H9 (cell line): Measurements from ENCODE around the gene MAGEA4. TPM values are rescaled to one million over a fixed set of nuclear protein-coding genes. Genes with fewer than 3 reads are reported as not detected.

Experiments used
- DNase-seq: peaks from one replicate; pipeline ENCODE4 v3.0.0-alpha.2; 2017
- H2AFZ ChIP-seq: one replicate; pipeline ENCODE4 v1.6.1; 2013; ENCODE audit warnings: mild to moderate bottlenecking, low read length, control low read depth, moderate library complexity
- H2AK5ac ChIP-seq: 2 replicates; pipeline ENCODE4 v1.6.1; 2013; ENCODE audit warnings: low read length, control low read depth, mixed read lengths; ENCODE audit not compliant: insufficient read length
- H2BK120ac ChIP-seq: one replicate; pipeline ENCODE4 v1.6.1; 2013; ENCODE audit warnings: low read depth, mild to moderate bottlenecking, low read length, control low read depth, inconsistent platforms; ENCODE audit not compliant: poor library complexity, severe bottlenecking
- H2BK12ac ChIP-seq: 2 replicates; pipeline ENCODE4 v1.6.1; 2013; ENCODE audit warnings: low read length, control low read depth, mixed read lengths, low read depth; ENCODE audit not compliant: insufficient read length
- H2BK15ac ChIP-seq: 2 replicates; pipeline ENCODE4 v1.6.1; 2013; ENCODE audit warnings: low read depth, low read length, control low read depth
- H2BK20ac ChIP-seq: one replicate; pipeline ENCODE4 v1.6.1; 2013; ENCODE audit warnings: low read depth, mild to moderate bottlenecking, low read length, control low read depth, inconsistent platforms; ENCODE audit not compliant: poor library complexity, severe bottlenecking
- H2BK5ac ChIP-seq: 2 replicates; pipeline ENCODE4 v1.6.1; 2013; ENCODE audit warnings: low read length, control low read depth, mixed read lengths; ENCODE audit not compliant: insufficient read length
- H3K14ac ChIP-seq: 2 replicates; pipeline ENCODE4 v1.6.1; 2013; ENCODE audit warnings: low read length, control low read depth; ENCODE audit not compliant: insufficient read depth
- H3K18ac ChIP-seq: 2 replicates; pipeline ENCODE4 v1.6.1; 2013; ENCODE audit warnings: low read depth, mild to moderate bottlenecking, mixed read lengths, low read length, control low read depth; ENCODE audit not compliant: insufficient read length
- H3K23ac ChIP-seq: 2 replicates; pipeline ENCODE4 v1.6.1; 2013; ENCODE audit warnings: low read length, control low read depth, mixed read lengths, low read depth; ENCODE audit not compliant: insufficient read length
- H3K23me2 ChIP-seq: 2 replicates; pipeline ENCODE4 v1.6.1; 2013; ENCODE audit warnings: low read depth, mild to moderate bottlenecking, mixed read lengths, low read length, control low read depth; ENCODE audit not compliant: insufficient read length, poor library complexity, severe bottlenecking
- H3K27ac ChIP-seq: 2 replicates; pipeline ENCODE4 v1.5.1; 2013; ENCODE audit warnings: low read length, control low read depth, mixed read lengths, low read depth; ENCODE audit not compliant: insufficient read length
- H3K27me3 ChIP-seq: 2 replicates; pipeline ENCODE4 v1.6.1; 2013; ENCODE audit warnings: low read length, control low read depth, inconsistent platforms; ENCODE audit not compliant: insufficient read depth
- H3K4ac ChIP-seq: 2 replicates; pipeline ENCODE4 v1.6.1; 2013; ENCODE audit warnings: low read depth, mild to moderate bottlenecking, control low read depth, inconsistent platforms, low read length, moderate library complexity
- H3K4me1 ChIP-seq: 2 replicates; pipeline ENCODE4 v1.6.1; 2013; ENCODE audit warnings: low read length, control low read depth, inconsistent platforms; ENCODE audit not compliant: insufficient read depth
- H3K4me2 ChIP-seq: 2 replicates; pipeline ENCODE4 v1.6.1; 2013; ENCODE audit warnings: low read length, control low read depth, mixed read lengths; ENCODE audit not compliant: insufficient read length, insufficient read depth
- H3K56ac ChIP-seq: 2 replicates; pipeline ENCODE4 v1.6.1; 2013; ENCODE audit warnings: low read depth, mild to moderate bottlenecking, mixed read lengths, low read length, control low read depth; ENCODE audit not compliant: insufficient read length
- H3K79me1 ChIP-seq: 2 replicates; pipeline ENCODE4 v1.6.1; 2013; ENCODE audit warnings: low read depth, mild to moderate bottlenecking, moderate library complexity, low read length, control low read depth, inconsistent platforms; ENCODE audit not compliant: insufficient read depth, poor library complexity, severe bottlenecking
- H3K79me2 ChIP-seq: 2 replicates; pipeline ENCODE4 v1.6.1; 2013; ENCODE audit warnings: low read length, control low read depth, inconsistent platforms; ENCODE audit not compliant: insufficient read depth
- H3K9ac ChIP-seq: 2 replicates; pipeline ENCODE4 v1.6.1; 2013; ENCODE audit warnings: low read length, control low read depth, mixed read lengths; ENCODE audit not compliant: insufficient read length; ENCODE audit errors: extremely low read depth
- H3K9me3 ChIP-seq: one replicate; pipeline ENCODE4 v1.6.1; 2013; ENCODE audit warnings: low read depth, low read length, inconsistent platforms; ENCODE audit not compliant: control insufficient read depth
- H3T11ph ChIP-seq: one replicate; pipeline ENCODE4 v1.6.1; 2013; ENCODE audit warnings: mild to moderate bottlenecking, low read length, control low read depth, inconsistent platforms
- H4K20me1 ChIP-seq: one replicate; pipeline ENCODE4 v1.6.1; 2013; ENCODE audit not compliant: control insufficient read depth, insufficient read length, insufficient read depth
- H4K5ac ChIP-seq: 2 replicates; pipeline ENCODE4 v1.6.1; 2013; ENCODE audit warnings: low read depth, mild to moderate bottlenecking, mixed read lengths, low read length, control low read depth; ENCODE audit not compliant: insufficient read length
- H4K8ac ChIP-seq: replicated peaks from 2 replicates; pipeline ENCODE4 v1.6.1; 2013; ENCODE audit warnings: low read length, control low read depth, mixed read lengths, low read depth; ENCODE audit not compliant: insufficient read length
- H4K91ac ChIP-seq: 2 replicates; pipeline ENCODE4 v1.6.1; 2013; ENCODE audit warnings: low read depth, mild to moderate bottlenecking, moderate library complexity, mixed read lengths, low read length, control low read depth; ENCODE audit not compliant: insufficient read length
- H3K27ac Mint-ChIP-seq, 3 experiments: 2 replicates in 2 of 3; 3 replicates in 1 of 3; pipeline ENCODE4 v1.8.0; 2020 to 2021; ENCODE audit warnings: mixed read lengths in 3 of 3, mild to moderate bottlenecking in 1 of 3, moderate library complexity in 1 of 3
- H3K27me3 Mint-ChIP-seq: 2 replicates; pipeline ENCODE4 v1.8.0; 2021; ENCODE audit warnings: low read depth, mild to moderate bottlenecking, moderate library complexity, mixed read lengths
- H3K36me3 Mint-ChIP-seq, 3 experiments: 2 replicates in 2 of 3; 3 replicates in 1 of 3; pipeline ENCODE4 v1.8.0; 2020 to 2021; ENCODE audit warnings: low read depth in 3 of 3, mixed read lengths in 3 of 3; ENCODE audit not compliant: insufficient read depth in 1 of 3
- H3K4me1 Mint-ChIP-seq, 2 experiments: 2 replicates each; pipeline ENCODE4 v1.8.0; 2020; ENCODE audit warnings: mixed read lengths in 2 of 2
- H3K4me3 Mint-ChIP-seq, 2 experiments: 2 replicates in 1 of 2; 3 replicates in 1 of 2; pipeline ENCODE4 v1.8.0; 2020 to 2021; ENCODE audit warnings: mild to moderate bottlenecking in 2 of 2, mixed read lengths in 2 of 2, moderate library complexity in 1 of 2
- H3K9me3 Mint-ChIP-seq, 2 experiments: 2 replicates in 1 of 2; 3 replicates in 1 of 2; pipeline ENCODE4 v1.8.0; 2020; ENCODE audit warnings: mild to moderate bottlenecking in 2 of 2, mixed read lengths in 2 of 2, moderate library complexity in 1 of 2
- CTCF ChIP-seq: fragments of 200-600 bp; sonication (generic); conservative IDR thresholded peaks from 3 replicates; pipeline ENCODE4 v1.8.0; 2021; ENCODE audit warnings: antibody characterized with exemption, mild to moderate bottlenecking
- total RNA-seq: library from RNA; stranded (reverse); gene quantifications from 2 replicates; pipeline ENCODE4 v1.2.1, GENCODE V29; 2021

The MAGEA4 gene
- total RNA-seq, 1 experiment from 2014 or later: 0.68 TPM

- Histone ChIP-seq H2BK20ac (no peak overlapping the region), H3K27me3 (no peaks in the 10 kb centered on the region), H2BK120ac (no peak overlapping the region), H3K79me1 (no peaks in the 10 kb centered on the region), H3K56ac (no peak overlapping the region), H3K14ac (no peak overlapping the region), H4K91ac (no peak overlapping the region), H3K18ac (no peak overlapping the region), H2BK5ac (no peak overlapping the region), H4K5ac (no peak overlapping the region), H4K8ac (no peak overlapping the region), H3K4ac (no peak overlapping the region), H3K4me1 (no peaks in the 10 kb centered on the region), H4K20me1 (no peaks in the 10 kb centered on the region), H3K23ac (no peak overlapping the region), H3K27ac (no peak overlapping the region), H2AFZ (no peak overlapping the region), H3T11ph (no peak overlapping the region), H3K23me2 (no peaks in the 10 kb centered on the region), H3K4me2 (no peak overlapping the region), H3K9ac (no peak overlapping the region), H2AK5ac (no peak overlapping the region), H2BK15ac (no peak overlapping the region), H3K9me3 (peaks cover 16% of the 10 kb centered on the region), H3K79me2 (no peaks in the 10 kb centered on the region), H2BK12ac (no peak overlapping the region)
- Mint-ChIP-seq H3K4me3 (no peak overlapping the region), H3K4me1 (no peaks in the 10 kb centered on the region), H3K9me3 (peaks cover 54 to 55% of the 10 kb centered on the region in 2 experiments), H3K27ac (no peak overlapping the region), H3K27me3 (no peaks in the 10 kb centered on the region; the same call in 1 of the 2 replicates), H3K36me3 (no peaks in the 10 kb centered on the region)
- no peak for DNase-seq
- TF ChIP-seq CTCF: no peak
Measured at GRCh38 chrX:151938172-151938571, 25.5 kb downstream of the MAGEA4 start.
